Measurements from ENCODE around the gene SYP.

DNA sequence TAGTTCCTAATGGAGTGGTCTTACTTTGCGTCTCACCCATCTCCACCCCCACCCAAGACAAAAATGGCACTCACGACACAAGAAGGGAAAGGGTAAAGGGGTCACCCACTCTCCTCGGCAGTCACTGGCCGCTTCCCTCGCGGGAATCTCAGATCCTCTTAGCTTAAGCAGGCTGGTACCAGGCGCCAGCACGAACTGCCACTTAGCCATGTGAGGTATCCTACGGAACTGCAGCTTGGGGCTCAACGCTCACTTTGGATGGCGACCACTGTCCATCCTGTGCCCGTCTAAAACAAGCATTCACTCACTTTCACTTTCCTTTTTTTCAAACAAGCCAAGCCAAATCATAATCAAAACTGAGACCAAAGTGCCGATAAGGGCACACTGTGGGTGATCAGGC lies 52.1 kb downstream of the SYP start:
- TF ChIP-seq CTCF (IDR thresholded peaks at IDR 0.05) = no peak
- TF ChIP-seq EZH2 (IDR thresholded peaks at IDR 0.05; ENCODE audit: borderline replicate concordance, insufficient read depth, low read depth, low read length, poor library complexity, severe bottlenecking) = no peak

All from B cell (primary cell).